H9 (cell line): ENCODE measurements around the gene NHSL1. TPM values are rescaled to one million over a fixed set of nuclear protein-coding genes. Genes with fewer than 3 reads are reported as not detected.

Source experiments
- DNase-seq: peaks from one replicate; pipeline ENCODE4 v3.0.0-alpha.2; 2017
- H2AFZ ChIP-seq: one replicate; pipeline ENCODE4 v1.6.1; 2013; ENCODE audit warnings: mild to moderate bottlenecking, low read length, control low read depth, moderate library complexity
- H2AK5ac ChIP-seq: 2 replicates; pipeline ENCODE4 v1.6.1; 2013; ENCODE audit warnings: low read length, control low read depth, mixed read lengths; ENCODE audit not compliant: insufficient read length
- H2BK120ac ChIP-seq: one replicate; pipeline ENCODE4 v1.6.1; 2013; ENCODE audit warnings: low read depth, mild to moderate bottlenecking, low read length, control low read depth, inconsistent platforms; ENCODE audit not compliant: poor library complexity, severe bottlenecking
- H2BK12ac ChIP-seq: 2 replicates; pipeline ENCODE4 v1.6.1; 2013; ENCODE audit warnings: low read length, control low read depth, mixed read lengths, low read depth; ENCODE audit not compliant: insufficient read length
- H2BK15ac ChIP-seq: 2 replicates; pipeline ENCODE4 v1.6.1; 2013; ENCODE audit warnings: low read depth, low read length, control low read depth
- H2BK20ac ChIP-seq: one replicate; pipeline ENCODE4 v1.6.1; 2013; ENCODE audit warnings: low read depth, mild to moderate bottlenecking, low read length, control low read depth, inconsistent platforms; ENCODE audit not compliant: poor library complexity, severe bottlenecking
- H2BK5ac ChIP-seq: 2 replicates; pipeline ENCODE4 v1.6.1; 2013; ENCODE audit warnings: low read length, control low read depth, mixed read lengths; ENCODE audit not compliant: insufficient read length
- H3K14ac ChIP-seq: 2 replicates; pipeline ENCODE4 v1.6.1; 2013; ENCODE audit warnings: low read length, control low read depth; ENCODE audit not compliant: insufficient read depth
- H3K18ac ChIP-seq: 2 replicates; pipeline ENCODE4 v1.6.1; 2013; ENCODE audit warnings: low read depth, mild to moderate bottlenecking, mixed read lengths, low read length, control low read depth; ENCODE audit not compliant: insufficient read length
- H3K23ac ChIP-seq: 2 replicates; pipeline ENCODE4 v1.6.1; 2013; ENCODE audit warnings: low read length, control low read depth, mixed read lengths, low read depth; ENCODE audit not compliant: insufficient read length
- H3K23me2 ChIP-seq: 2 replicates; pipeline ENCODE4 v1.6.1; 2013; ENCODE audit warnings: low read depth, mild to moderate bottlenecking, mixed read lengths, low read length, control low read depth; ENCODE audit not compliant: insufficient read length, poor library complexity, severe bottlenecking
- H3K27ac ChIP-seq: 2 replicates; pipeline ENCODE4 v1.5.1; 2013; ENCODE audit warnings: low read length, control low read depth, mixed read lengths, low read depth; ENCODE audit not compliant: insufficient read length
- H3K27me3 ChIP-seq: 2 replicates; pipeline ENCODE4 v1.6.1; 2013; ENCODE audit warnings: low read length, control low read depth, inconsistent platforms; ENCODE audit not compliant: insufficient read depth
- H3K4ac ChIP-seq: 2 replicates; pipeline ENCODE4 v1.6.1; 2013; ENCODE audit warnings: low read depth, mild to moderate bottlenecking, control low read depth, inconsistent platforms, low read length, moderate library complexity
- H3K4me1 ChIP-seq: 2 replicates; pipeline ENCODE4 v1.6.1; 2013; ENCODE audit warnings: low read length, control low read depth, inconsistent platforms; ENCODE audit not compliant: insufficient read depth
- H3K4me2 ChIP-seq: 2 replicates; pipeline ENCODE4 v1.6.1; 2013; ENCODE audit warnings: low read length, control low read depth, mixed read lengths; ENCODE audit not compliant: insufficient read length, insufficient read depth
- H3K56ac ChIP-seq: 2 replicates; pipeline ENCODE4 v1.6.1; 2013; ENCODE audit warnings: low read depth, mild to moderate bottlenecking, mixed read lengths, low read length, control low read depth; ENCODE audit not compliant: insufficient read length
- H3K79me1 ChIP-seq: 2 replicates; pipeline ENCODE4 v1.6.1; 2013; ENCODE audit warnings: low read depth, mild to moderate bottlenecking, moderate library complexity, low read length, control low read depth, inconsistent platforms; ENCODE audit not compliant: insufficient read depth, poor library complexity, severe bottlenecking
- H3K79me2 ChIP-seq: 2 replicates; pipeline ENCODE4 v1.6.1; 2013; ENCODE audit warnings: low read length, control low read depth, inconsistent platforms; ENCODE audit not compliant: insufficient read depth
- H3K9ac ChIP-seq: 2 replicates; pipeline ENCODE4 v1.6.1; 2013; ENCODE audit warnings: low read length, control low read depth, mixed read lengths; ENCODE audit not compliant: insufficient read length; ENCODE audit errors: extremely low read depth
- H3K9me3 ChIP-seq: one replicate; pipeline ENCODE4 v1.6.1; 2013; ENCODE audit warnings: low read depth, low read length, inconsistent platforms; ENCODE audit not compliant: control insufficient read depth
- H3T11ph ChIP-seq: one replicate; pipeline ENCODE4 v1.6.1; 2013; ENCODE audit warnings: mild to moderate bottlenecking, low read length, control low read depth, inconsistent platforms
- H4K20me1 ChIP-seq: one replicate; pipeline ENCODE4 v1.6.1; 2013; ENCODE audit not compliant: control insufficient read depth, insufficient read length, insufficient read depth
- H4K5ac ChIP-seq: 2 replicates; pipeline ENCODE4 v1.6.1; 2013; ENCODE audit warnings: low read depth, mild to moderate bottlenecking, mixed read lengths, low read length, control low read depth; ENCODE audit not compliant: insufficient read length
- H4K8ac ChIP-seq: replicated peaks from 2 replicates; pipeline ENCODE4 v1.6.1; 2013; ENCODE audit warnings: low read length, control low read depth, mixed read lengths, low read depth; ENCODE audit not compliant: insufficient read length
- H4K91ac ChIP-seq: 2 replicates; pipeline ENCODE4 v1.6.1; 2013; ENCODE audit warnings: low read depth, mild to moderate bottlenecking, moderate library complexity, mixed read lengths, low read length, control low read depth; ENCODE audit not compliant: insufficient read length
- H3K27ac Mint-ChIP-seq, 3 experiments: 2 replicates in 2 of 3; 3 replicates in 1 of 3; pipeline ENCODE4 v1.8.0; 2020 to 2021; ENCODE audit warnings: mixed read lengths in 3 of 3, mild to moderate bottlenecking in 1 of 3, moderate library complexity in 1 of 3
- H3K27me3 Mint-ChIP-seq: 2 replicates; pipeline ENCODE4 v1.8.0; 2021; ENCODE audit warnings: low read depth, mild to moderate bottlenecking, moderate library complexity, mixed read lengths
- H3K36me3 Mint-ChIP-seq, 3 experiments: 2 replicates in 2 of 3; 3 replicates in 1 of 3; pipeline ENCODE4 v1.8.0; 2020 to 2021; ENCODE audit warnings: low read depth in 3 of 3, mixed read lengths in 3 of 3; ENCODE audit not compliant: insufficient read depth in 1 of 3
- H3K4me1 Mint-ChIP-seq, 2 experiments: 2 replicates each; pipeline ENCODE4 v1.8.0; 2020; ENCODE audit warnings: mixed read lengths in 2 of 2
- H3K4me3 Mint-ChIP-seq, 2 experiments: 2 replicates in 1 of 2; 3 replicates in 1 of 2; pipeline ENCODE4 v1.8.0; 2020 to 2021; ENCODE audit warnings: mild to moderate bottlenecking in 2 of 2, mixed read lengths in 2 of 2, moderate library complexity in 1 of 2
- H3K9me3 Mint-ChIP-seq, 2 experiments: 2 replicates in 1 of 2; 3 replicates in 1 of 2; pipeline ENCODE4 v1.8.0; 2020; ENCODE audit warnings: mild to moderate bottlenecking in 2 of 2, mixed read lengths in 2 of 2, moderate library complexity in 1 of 2
- total RNA-seq: library from RNA; stranded (reverse); gene quantifications from 2 replicates; pipeline ENCODE4 v1.2.1, GENCODE V29; 2021
- TF ChIP-seq, protein P1 (sequence below): fragments of 200-600 bp; sonication (generic); conservative IDR thresholded peaks from 3 replicates; pipeline ENCODE4 v1.8.0; 2021; ENCODE audit warnings: antibody characterized with exemption, mild to moderate bottlenecking

The NHSL1 gene
- total RNA-seq, 1 experiment from 2014 or later, result 28.7 TPM

GRCh38 chr6:138518054-138518453 lies 18.8 kb upstream of the NHSL1 start:
- Mint-ChIP-seq H3K4me3 (no peak overlapping the region), H3K4me1 (peaks cover 13 to 21% of the 10 kb centered on the region in 2 experiments), H3K27me3 (no peaks in the 10 kb centered on the region), H3K27ac (no peak overlapping the region), H3K36me3 (peaks cover 7 to 10% (median 9%) of the 10 kb centered on the region in 3 experiments), H3K9me3 (peaks cover 8 to 9% of the 10 kb centered on the region in 2 experiments; a peak in 4 of 5 replicates)
- no peaks in the 10 kb centered on the region for H3K79me1 ChIP-seq
- no peaks in the 10 kb centered on the region for H3K23me2 ChIP-seq
- H3K18ac ChIP-seq, result no peak overlapping the region
- H2BK12ac ChIP-seq, result no peak overlapping the region
- no peak overlapping the region for H3K27ac ChIP-seq
- H2AK5ac ChIP-seq, result no peak overlapping the region
- no peak overlapping the region for H2AFZ ChIP-seq
- no peak overlapping the region for H3K4ac ChIP-seq
- H2BK15ac ChIP-seq, result no peak overlapping the region
- H3K23ac ChIP-seq, result no peak overlapping the region
- H4K8ac ChIP-seq, result no peak overlapping the region
- no peak overlapping the region for H2BK20ac ChIP-seq
- H4K91ac ChIP-seq, result no peak overlapping the region
- no peaks in the 10 kb centered on the region for H3K9me3 ChIP-seq
- no peak overlapping the region for H3T11ph ChIP-seq
- H2BK120ac ChIP-seq, result no peak overlapping the region
- no peak overlapping the region for H3K56ac ChIP-seq
- no peaks in the 10 kb centered on the region for H3K27me3 ChIP-seq
- no peaks in the 10 kb centered on the region; the same call in 1 of the 2 replicates for H3K4me1 ChIP-seq
- no peak overlapping the region for H4K5ac ChIP-seq
- H3K79me2 ChIP-seq, result no peaks in the 10 kb centered on the region
- no peaks in the 10 kb centered on the region for H4K20me1 ChIP-seq
- H3K14ac ChIP-seq, result no peak overlapping the region
- no peak overlapping the region for H2BK5ac ChIP-seq
- H3K4me2 ChIP-seq, result no peak overlapping the region
- no peak overlapping the region for H3K9ac ChIP-seq
- DNase-seq, result no peak
- TF ChIP-seq, protein P1, sequence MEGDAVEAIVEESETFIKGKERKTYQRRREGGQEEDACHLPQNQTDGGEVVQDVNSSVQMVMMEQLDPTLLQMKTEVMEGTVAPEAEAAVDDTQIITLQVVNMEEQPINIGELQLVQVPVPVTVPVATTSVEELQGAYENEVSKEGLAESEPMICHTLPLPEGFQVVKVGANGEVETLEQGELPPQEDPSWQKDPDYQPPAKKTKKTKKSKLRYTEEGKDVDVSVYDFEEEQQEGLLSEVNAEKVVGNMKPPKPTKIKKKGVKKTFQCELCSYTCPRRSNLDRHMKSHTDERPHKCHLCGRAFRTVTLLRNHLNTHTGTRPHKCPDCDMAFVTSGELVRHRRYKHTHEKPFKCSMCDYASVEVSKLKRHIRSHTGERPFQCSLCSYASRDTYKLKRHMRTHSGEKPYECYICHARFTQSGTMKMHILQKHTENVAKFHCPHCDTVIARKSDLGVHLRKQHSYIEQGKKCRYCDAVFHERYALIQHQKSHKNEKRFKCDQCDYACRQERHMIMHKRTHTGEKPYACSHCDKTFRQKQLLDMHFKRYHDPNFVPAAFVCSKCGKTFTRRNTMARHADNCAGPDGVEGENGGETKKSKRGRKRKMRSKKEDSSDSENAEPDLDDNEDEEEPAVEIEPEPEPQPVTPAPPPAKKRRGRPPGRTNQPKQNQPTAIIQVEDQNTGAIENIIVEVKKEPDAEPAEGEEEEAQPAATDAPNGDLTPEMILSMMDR, result no peak
